ENCODE data around the gene SCAMP5.

- TF ChIP-seq CTCF (IDR thresholded peaks at IDR 0.05) (no peak), POLR2A (IDR thresholded peaks at IDR 0.05) (no peak)
Observed at GRCh38 chr15:75008629-75009326, 13.4 kb downstream of the SCAMP5 start.
